KG1 (cell line): ENCODE results near the gene FGD2.

Experiments used
- DNase-seq: peaks from one replicate; lab custom pipeline; 2025; lab: John Stamatoyannopoulos, UW

Gene FGD2, protein sequence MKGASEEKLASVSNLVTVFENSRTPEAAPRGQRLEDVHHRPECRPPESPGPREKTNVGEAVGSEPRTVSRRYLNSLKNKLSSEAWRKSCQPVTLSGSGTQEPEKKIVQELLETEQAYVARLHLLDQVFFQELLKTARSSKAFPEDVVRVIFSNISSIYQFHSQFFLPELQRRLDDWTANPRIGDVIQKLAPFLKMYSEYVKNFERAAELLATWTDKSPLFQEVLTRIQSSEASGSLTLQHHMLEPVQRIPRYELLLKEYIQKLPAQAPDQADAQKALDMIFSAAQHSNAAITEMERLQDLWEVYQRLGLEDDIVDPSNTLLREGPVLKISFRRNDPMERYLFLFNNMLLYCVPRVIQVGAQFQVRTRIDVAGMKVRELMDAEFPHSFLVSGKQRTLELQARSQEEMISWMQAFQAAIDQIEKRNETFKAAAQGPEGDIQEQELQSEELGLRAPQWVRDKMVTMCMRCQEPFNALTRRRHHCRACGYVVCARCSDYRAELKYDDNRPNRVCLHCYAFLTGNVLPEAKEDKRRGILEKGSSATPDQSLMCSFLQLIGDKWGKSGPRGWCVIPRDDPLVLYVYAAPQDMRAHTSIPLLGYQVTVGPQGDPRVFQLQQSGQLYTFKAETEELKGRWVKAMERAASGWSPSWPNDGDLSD

DNA sequence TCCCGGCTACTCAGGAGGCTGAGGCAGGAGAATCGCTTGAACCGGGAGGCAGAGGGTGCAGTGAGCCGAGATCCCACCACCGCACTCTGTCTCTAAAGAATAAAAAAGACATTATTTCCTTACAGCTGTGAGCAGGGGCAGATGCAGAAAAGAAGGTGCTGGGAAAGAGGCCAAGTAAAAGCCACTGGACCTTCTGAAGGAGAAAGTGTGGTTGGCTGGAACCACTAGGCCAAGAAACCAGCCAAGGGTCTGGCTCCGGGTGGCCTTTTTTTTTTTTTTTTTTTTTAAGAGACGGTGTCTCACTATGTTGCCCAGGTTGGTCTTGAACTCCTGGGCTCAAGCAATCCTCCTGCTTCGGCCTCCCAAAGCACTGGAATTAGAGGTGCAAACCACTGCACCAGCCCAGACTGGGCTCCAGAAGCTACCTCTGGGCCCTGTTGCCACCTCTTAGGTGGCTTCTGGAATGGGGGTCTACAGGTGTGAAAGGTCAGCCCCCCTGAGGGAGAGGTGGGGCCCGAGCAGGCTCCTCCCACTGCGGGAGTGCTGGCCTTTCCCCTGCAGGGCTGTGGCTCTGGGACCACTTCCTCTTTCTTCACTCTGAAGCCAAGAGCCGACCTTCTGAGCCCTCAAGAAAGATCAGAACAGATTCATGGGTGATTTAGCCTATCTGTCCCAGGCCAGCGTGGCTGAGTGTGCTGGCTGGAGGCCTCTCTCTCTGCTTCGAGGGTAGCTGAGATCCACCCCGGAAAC lies at the start of gene FGD2:
Gene FGD2 (plus strand): TSS at position 595 of the 750 bp plus-strand sequence. CDS start 163 bp downstream, outside the sequence.
- DNase-seq: peak; percentile 16

DNA sequence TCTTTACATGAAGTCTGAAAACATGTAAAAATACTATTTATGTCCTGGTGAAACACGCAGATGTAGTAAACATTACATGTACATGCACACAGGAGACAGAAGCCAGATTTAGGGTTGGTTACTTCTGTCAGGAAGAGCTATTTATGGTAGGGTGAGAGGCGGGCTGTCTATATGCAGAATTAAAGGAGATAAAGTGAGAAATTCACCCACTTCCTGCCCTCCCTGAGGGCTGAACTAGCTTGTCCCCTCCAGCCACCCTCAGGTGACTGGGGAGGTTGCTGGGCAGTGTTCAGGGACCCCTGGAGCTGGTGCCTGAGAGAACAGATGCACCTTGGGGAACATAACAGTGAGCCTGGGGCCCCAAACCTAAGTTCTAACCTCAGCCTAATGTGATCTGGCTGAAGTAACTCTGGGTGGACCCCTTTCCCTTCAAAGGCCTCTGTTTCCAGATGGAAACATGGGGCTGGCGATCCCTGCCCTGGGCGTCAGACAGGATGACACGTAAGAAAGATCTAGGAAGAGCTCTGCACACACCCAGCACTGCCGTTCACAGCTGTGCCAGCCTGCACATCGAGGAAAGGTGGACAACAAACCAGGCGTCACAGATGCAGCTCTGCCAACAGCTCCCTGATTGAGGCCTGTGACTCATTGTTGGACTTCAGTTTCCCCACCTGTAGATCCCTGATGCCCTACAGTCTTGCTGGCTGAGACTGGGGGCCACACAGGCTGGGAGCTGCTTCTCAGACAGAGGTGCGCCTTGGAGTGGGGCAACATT lies 49.6 kb upstream of the FGD2 start:
- DNase-seq: no peak

DNA sequence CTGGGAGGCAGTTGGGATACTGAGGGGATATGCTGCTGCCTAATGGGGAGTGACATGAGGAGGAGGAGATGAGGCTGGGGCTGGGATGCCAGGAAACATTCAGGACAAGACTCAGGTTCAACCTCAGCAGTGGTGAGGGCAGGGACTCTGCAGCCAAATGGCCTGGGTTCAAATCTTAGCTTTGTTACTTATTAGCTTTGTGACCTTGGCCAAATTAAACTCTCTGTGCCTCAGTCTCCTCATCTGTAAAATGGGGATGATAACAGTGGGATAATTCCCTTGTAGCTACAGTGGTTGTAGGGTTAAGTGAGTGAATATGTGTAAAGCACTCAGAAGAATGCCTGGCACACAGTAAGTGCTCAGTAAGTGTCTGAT lies 49.0 kb upstream of the FGD2 start:
- no peak for DNase-seq

DNA sequence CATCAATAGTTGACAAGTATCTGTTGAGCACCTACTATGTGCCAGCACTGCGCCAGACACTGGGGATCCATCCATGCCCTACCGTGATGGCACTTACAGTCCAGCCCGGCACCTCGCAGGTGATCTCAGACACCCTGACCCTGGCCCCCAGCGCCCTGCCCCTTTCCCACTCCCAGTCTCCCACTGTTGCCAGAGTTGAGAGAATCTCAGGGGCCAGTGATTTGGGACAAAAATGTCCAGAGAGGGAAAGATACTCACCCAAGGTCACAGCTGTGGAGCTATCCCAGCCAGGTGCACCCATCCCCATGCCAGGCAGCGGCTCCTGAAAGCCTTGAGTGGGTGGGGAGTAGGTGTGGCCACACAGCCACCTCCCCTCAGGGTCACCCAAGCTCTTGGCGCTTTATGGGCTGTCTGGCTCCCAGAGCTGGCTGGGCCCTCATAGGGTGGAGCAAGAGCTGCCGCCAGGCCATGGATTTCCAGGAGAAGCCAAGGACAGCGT lies 47.6 kb upstream of the FGD2 start:
- no peak for DNase-seq

DNA sequence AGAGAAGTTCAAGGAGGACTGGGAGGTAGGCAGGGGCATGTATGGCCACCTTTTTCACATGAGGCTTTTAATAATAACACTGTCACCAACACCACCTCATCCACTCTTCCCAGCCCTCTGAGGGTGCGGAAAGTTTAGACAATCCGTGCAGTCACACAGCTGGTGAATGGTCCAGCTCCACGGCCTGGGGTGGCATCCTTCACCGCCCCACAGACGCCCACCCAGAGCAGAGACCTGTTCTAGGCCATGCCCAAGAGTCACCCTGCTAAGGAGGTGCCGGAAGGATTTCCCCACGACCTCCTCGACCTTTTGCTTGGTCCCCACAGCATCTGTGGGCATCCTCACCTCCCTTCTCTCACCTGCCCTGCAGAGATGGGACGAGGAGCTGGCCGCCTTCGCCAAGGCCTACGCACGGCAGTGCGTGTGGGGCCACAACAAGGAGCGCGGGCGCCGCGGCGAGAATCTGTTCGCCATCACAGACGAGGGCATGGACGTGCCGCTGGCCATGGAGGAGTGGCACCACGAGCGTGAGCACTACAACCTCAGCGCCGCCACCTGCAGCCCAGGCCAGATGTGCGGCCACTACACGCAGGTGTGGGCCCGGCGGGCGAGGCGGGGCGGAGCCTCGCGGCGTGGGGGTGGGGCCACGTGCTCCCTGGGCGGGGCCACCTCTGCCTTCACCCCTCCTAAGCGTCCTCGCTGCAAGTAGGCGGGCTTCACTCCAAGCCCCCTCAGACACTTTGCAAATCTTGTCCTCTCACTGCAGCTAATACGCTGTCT lies 46.5 kb upstream of the FGD2 start:
- no peak for DNase-seq

DNA sequence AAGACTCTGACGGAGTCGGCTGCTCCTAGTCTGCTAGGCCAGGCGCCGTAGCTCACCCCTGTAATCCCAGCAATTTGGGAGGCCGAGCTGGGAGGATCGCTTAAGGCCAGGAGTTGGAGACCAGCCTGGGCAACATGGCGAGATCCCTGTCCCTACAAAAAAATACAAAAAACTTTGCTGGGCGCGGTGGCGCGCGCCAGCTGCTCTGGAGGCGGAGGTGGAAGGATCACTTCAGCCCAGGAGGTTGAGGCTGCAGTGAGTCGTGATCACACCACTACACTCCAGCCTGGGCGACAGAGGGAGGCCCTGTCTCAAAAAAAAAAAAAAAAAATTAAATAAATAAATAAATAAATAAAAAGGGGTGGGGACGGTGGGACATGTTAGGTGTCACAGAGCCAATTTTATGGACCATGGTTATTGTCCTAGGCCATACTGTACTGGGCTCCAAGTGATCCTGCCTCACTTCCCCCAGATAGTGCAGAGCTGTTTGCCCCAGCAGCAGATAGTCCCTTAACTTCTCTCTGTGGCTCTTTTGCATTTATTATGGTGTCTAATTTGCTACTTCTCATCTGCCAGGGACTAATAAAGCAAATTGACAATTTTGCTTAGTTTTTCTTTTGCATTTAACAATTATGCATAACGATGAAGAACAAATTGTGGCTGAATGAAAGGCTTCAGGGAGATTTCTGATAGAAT lies 45.8 kb upstream of the FGD2 start:
- DNase-seq: no peak

DNA sequence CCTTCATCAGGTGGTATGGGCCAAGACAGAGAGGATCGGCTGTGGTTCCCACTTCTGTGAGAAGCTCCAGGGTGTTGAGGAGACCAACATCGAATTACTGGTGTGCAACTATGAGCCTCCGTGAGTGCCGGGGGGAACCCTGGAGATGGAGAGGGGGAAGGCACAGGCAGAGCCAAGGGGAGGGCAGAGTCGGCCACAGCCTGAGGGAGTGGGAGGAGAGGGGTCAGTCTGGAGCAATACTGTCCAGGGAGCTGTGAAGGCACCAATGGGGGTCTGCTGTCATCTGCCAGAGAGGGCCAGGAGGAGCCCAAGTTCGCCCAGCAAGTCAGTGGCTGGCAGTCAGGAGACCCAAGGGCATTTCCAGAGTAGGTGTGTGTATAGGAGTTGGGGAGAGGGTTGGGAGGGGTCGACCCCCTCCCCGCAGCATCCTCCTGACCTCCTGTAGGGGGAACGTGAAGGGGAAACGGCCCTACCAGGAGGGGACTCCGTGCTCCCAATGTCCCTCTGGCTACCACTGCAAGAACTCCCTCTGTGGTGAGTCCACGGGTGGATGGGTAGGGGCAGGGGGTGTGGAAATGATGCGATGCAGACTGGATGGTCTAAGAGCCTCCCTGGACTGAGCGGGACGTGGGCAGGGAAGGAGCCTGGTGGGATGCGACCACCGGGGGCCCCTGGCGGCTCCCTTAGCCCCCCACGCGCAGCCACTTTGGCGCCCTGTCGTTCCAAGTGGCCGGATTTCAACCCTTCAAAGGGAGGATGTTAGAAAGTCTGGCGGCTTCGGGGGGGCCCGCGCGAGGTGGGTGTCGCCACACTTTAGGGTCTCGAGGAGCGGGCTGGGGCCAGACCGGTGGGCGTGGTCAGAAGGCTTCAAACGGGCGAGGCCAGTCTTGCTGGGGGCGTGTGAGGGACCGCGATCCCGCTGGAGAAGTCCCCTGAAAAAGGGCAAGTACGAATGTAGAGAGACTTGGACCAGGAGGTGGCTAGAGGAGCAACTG lies 43.7 kb upstream of the FGD2 start:
- no peak for DNase-seq

DNA sequence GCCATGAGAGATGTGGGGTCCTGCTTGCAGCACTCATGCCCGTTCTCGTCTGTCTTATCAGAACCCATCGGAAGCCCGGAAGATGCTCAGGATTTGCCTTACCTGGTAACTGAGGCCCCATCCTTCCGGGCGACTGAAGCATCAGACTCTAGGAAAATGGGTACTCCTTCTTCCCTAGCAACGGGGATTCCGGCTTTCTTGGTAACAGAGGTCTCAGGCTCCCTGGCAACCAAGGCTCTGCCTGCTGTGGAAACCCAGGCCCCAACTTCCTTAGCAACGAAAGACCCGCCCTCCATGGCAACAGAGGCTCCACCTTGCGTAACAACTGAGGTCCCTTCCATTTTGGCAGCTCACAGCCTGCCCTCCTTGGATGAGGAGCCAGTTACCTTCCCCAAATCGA lies 42.6 kb upstream of the FGD2 start:
- peak; percentile 37 for DNase-seq

DNA sequence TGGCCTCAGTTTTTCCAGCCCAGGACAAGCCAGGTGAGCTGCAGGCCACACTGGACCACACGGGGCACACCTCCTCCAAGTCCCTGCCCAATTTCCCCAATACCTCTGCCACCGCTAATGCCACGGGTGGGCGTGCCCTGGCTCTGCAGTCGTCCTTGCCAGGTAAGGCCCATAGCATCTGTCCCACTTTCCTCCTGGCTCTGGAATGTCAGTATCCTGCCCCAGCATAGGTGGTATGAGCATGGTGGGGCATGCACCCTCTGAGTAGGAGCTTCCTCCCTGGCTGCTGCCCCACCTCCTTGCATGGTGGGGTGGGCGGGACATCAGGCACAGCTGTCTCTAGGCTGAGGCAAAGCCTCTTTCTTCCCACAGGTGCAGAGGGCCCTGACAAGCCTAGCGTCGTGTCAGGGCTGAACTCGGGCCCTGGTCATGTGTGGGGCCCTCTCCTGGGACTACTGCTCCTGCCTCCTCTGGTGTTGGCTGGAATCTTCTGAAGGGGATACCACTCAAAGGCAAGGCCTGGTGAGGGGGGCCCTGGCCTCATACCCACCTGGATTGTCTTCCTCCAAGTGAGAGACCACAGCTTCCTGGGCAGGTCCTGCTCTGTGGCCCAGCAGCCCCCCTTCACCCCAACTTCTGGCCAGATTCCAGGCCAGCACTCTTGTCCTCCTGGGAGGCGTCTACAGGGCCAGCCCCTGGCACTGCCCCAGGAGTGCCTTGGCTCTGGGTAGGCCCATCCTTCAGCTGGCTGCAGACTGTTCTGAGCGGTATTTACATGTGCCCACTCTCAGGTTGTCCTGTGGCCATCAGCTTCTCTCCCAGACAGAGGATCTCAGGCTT lies 41.8 kb upstream of the FGD2 start:
- DNase-seq: no peak

DNA sequence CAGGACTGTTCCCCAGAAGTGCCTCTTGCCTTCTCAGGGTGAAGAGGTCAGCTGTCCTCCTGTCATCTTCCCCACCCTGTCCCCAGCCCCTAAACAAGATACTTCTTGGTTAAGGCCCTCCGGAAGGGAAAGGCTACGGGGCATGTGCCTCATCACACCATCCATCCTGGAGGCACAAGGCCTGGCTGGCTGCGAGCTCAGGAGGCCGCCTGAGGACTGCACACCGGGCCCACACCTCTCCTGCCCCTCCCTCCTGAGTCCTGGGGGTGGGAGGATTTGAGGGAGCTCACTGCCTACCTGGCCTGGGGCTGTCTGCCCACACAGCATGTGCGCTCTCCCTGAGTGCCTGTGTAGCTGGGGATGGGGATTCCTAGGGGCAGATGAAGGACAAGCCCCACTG lies 41.1 kb upstream of the FGD2 start:
- no peak for DNase-seq

DNA sequence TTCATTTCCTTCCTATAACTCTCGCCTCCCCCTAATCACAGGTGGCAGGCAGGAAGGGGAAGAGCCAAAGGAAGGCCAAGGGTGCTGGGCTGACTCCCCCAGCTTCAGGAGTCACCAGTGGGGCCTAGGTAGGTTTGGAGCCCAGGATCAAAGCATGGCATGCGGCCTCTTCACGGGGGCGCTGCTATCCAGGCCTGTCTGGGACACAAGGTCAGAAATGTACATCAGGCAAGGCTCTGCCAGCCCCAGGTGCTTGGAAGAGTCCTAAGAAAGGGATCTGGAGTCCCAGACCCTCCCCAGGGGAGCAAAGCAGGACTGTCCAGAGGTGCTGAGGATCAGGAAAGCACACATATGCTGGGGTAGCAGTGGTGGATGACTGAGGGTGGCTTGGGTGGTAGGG lies 40.5 kb upstream of the FGD2 start:
- DNase-seq: no peak

DNA sequence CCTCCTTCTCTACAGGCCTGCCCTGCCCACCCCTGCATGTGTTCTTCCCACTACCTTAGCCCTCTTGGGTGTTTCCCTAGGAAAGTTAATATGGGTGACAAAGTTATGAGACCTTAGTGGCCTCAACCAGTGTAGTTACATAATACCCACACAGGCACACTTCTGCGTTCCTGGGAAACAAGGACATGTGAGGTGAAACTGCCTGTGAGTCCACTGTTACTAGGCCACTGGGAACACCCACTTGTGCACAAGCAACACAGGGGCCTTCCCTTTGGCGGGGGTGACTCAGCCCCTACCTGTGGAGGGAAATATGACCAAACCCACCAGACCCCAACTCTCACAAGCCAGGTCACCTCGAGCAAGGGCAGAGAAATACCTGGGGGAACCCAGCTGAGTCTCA lies 38.2 kb upstream of the FGD2 start:
- no peak for DNase-seq

DNA sequence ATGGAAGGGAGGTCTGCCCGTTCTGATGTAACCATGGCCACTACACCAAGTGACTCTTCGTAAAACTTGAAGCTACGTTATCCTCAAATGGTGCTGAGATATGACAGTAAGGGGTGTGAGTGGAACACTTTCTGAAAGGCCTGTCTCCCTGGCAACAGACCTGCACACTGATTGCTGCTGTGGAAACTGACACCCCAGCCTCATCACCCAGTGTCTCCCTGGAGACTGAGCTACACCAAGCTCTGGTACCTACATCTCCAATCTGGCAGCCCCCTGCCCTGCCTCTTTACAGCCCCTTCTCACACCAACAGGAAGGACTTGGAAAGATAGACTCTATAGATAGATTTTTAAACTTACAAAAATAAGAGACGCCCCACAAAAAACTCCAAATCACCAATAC lies 37.7 kb upstream of the FGD2 start:
- no peak for DNase-seq

DNA sequence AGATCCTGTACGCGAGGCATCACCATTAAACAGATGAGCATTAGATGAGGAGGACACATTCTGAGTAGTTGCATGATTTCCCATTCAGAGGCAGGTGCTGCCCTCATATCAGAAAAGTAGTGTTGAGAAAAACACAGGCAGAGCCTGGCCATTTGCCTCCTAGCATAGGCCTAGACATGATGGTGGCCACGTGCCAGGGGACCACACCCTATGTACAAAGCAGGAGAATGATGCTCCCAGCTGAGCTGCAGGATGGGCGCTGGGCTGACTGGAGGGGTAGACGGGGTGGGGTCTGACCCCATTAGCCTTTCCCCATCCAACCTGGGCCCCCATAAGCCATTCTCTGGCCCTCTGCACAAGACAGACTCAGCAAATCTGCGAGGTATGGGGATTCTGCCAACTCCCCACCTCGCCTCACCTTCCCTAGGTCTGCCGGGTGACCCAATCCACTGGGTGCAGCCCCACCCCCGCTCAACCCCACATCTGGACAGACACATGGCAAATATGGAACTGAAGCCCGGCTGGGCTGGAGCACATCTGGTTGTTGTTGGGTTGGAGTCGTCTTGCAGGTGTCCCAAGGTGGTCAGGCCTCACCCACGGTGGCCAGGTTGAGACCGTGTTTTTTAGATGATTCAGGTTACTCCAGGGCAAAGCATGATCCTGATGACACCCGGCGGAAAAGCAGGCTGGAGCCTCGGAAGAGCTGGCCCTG lies 37.0 kb upstream of the FGD2 start:
- no peak for DNase-seq

DNA sequence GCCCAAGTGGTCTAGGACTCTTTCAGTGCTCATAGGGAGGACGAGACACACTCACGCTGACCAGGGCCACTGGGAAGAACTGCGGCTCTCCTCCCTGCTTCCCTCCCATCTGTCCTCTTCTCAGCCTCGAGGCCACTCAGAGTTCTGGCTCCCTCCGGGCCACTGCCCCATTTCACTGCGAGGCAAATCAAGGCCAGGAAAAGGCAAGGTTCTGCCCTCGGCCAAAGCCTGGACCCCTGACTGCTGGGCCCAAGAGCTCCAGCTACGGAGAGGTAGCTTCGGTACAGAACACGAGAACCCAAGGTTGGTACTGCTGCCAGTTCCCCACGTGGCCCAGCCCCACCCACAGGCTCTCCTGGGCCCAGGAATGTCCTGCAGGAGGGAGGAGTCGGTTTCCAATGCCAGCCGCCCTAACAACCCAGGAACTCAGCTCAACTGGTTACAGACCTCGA lies 36.2 kb upstream of the FGD2 start:
- DNase-seq: no peak

DNA sequence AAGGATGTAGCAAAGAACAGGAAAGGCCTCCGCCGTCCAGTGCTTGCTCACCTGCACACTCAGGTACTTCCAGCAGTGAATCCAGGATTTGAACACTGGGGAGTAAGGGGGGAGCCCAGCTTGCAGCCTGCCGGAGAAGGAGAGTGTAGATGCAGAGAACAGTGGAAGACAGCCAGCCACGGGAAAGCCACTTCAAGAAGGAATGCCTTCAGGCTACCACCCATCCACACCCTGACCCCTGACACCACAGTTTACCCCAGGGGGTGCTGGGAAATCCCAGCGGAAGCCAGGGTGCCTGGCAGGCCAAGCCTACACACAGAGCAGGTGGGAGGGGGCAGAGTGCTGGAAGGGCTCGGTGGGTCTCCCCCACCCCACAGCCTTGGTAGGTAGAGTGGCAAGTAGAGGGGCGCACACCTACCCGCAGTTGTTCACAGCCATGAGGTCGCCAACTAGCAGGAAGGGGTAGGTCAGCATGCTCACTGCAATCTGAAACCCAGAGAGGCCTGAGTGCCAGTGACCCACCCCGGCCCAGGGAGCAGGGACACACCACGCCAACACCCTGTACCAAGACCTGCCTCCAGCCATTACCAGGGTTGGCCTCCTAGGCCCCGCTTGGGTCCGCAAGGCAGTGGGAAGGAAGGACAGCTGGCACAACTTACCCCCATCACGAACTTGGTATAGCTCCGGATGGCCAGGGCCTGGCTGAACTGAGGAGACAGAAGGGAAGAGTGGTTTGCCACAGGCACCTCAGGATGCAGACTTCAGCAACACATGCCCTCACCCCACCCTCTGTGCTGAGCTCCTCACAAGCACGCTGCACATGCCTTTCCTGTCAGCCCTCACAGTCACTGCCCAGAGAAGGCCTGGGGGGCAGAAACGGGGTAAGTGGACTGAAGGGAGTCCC lies 35.2 kb upstream of the FGD2 start:
- no peak for DNase-seq
